ENCODE results near the gene STXBP2.

STXBP2 gene

GRCh38 chr19:7681340-7682174, 44.6 kb downstream of the STXBP2 start:
- no peak for DNase-seq

- no peak for DNase-seq
Measured at GRCh38 chr19:7682175-7682855, 45.4 kb downstream of the STXBP2 start.

- no peak for DNase-seq
Measured at GRCh38 chr19:7685546-7686445, 48.9 kb downstream of the STXBP2 start.

GRCh38 chr19:7687177-7687576, 50.3 kb downstream of the STXBP2 start:
- no peak for DNase-seq

DNA sequence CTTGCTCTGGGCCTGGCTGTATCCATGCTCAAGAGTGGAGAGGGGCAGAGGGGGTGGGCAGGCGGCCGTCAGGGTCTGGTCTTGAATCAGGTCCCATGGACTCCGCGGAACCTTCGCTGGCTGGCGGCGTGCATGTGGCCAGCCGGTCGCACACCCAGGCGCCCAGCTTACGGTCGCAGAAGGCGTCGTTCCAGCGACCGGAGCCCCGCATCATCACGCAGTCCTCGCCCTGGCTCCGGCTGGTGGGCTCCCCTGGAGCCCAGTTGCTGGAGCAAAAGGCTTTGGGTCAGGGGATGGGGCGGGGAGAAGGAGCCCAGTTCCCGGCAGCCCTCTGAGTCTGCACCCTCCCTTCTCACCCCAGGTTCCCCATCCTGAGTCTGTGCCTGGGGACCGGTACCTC, 52.3 kb downstream of the STXBP2 start:
- DNase-seq, result no peak

DNA sequence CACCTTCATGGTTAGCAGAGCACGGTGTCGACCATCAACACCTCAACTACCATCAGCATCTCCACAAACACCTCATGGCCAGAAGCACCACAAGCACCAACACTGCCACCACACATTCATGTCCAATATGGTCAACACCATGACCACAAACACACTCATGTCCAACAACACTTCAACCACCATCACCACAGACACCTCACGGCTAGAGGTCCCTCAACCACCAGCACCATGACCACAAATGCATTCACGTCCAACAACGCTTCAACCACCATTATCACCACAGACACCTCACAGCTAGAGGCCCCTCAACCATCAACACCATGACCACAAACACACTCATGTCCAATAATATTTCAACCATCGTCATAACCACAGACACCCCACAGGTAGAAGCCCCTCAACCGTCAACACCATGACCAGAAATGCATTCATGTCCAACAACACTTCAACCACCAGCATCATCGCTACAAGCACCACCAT, 53.9 kb downstream of the STXBP2 start:
- no peak for DNase-seq

DNA sequence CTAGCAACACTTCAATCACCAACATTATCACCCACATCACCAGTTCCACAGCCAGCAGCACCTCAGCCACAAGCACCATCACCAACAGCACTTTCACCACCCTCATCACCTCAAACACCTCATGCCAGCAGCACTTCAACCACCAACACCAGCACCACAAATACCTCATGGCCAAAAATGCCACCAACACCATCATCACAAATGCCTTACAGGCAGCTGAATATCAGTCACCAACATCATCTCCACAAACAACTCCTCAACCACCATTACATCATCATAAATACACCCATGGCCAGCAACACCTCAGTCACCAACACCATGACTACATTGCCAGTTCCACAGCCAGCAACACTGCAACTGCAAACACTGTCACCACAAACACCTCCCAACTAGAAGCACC, 54.6 kb downstream of the STXBP2 start:
- no peak for DNase-seq

GRCh38 chr19:7692417-7693088, 55.6 kb downstream of the STXBP2 start:
- DNase-seq, result no peak

DNA sequence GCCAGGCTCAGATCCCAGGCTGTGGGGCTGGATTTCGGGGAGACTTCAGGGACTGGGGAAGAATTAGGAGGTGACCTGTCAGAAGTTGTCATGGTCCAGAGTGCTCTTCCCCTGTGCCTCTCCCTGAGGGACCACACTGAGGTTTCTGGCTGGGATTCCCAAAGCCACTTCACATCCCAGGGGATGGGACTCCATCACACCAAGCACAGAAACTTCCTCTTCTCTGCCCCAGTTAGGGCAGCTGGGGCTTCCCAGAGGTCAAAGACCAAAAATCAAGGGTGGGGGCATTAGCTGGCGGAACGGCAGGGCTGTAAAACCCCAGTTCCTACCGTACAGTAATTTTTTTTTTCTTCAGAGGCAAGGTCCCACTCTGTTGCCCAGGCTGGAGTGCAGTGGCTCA, 57.6 kb downstream of the STXBP2 start:
- DNase-seq, result no peak

Data from DMS79 (cell line).